Neural progenitor cell (in vitro differentiated cells): ENCODE measurements around the gene ANTXR1.

ENCODE experiments used
- CTCF ChIP-seq: fragments of 200-600 bp; sonication (generic); IDR thresholded peaks from 2 replicates; pipeline ENCODE4 v1.5.1; 2017; ENCODE audit warnings: antibody characterized with exemption, mild to moderate bottlenecking
- EZH2 ChIP-seq: fragments of 200-600 bp; sonication (generic); IDR thresholded peaks from 2 replicates; pipeline ENCODE4 v1.6.1; 2017; ENCODE audit warnings: antibody characterized with exemption, mild to moderate bottlenecking, moderate library complexity

DNA sequence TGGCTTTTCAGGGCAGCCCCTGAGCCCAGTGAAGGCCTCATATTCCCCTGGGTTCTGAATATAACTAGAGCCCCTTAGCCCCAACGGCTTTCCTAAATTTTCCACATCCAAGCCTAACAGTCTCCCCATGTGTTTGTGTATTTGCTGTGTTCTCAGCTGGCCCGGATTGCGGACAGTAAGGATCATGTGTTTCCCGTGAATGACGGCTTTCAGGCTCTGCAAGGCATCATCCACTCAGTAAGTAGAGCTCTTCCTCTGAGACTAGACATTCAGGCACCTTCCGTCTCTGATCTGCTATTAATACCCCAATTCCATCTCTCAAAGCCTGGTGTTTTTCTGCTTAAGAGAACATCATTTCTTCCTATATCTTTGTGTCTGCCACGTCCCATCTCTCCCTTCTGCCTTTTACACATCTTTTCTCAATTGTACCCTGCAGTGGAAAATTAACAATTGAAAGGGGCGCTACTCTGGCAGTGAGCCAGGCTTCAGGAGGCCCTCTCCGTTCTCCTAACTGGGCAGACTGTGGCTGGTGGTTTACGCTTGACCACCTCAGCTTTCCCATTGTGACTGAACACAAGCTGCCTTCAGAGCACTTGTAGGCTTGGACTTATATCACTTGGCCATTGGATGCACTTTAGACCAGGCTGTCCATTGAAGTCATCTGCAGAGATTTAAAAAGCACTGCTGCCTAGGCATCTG, 64.4 kb downstream of the ANTXR1 start:
- no peak for TF ChIP-seq CTCF
- no peak for TF ChIP-seq EZH2
